GM12891 (cell line): ENCODE results near the gene SACS.

Source experiments
- PAX5 ChIP-seq: IDR thresholded peaks from 2 replicates; pipeline ENCODE4 v1.6.1; 2011; ENCODE audit warnings: low read length, moderate library complexity, mild to moderate bottlenecking; ENCODE audit not compliant: insufficient read depth, severe bottlenecking
- POLR2A ChIP-seq: IDR thresholded peaks from 2 replicates; pipeline ENCODE4 v1.6.1; 2011; ENCODE audit warnings: low read depth, low read length, control low read depth
- POLR2AphosphoS5 ChIP-seq: IDR thresholded peaks from 2 replicates; pipeline ENCODE4 v1.6.1; 2011; ENCODE audit warnings: low read depth, low read length, control low read depth
- POU2F2 ChIP-seq: IDR thresholded peaks from 2 replicates; pipeline ENCODE4 v1.6.1; 2011; ENCODE audit warnings: low read depth, mild to moderate bottlenecking, control low read depth, low read length, moderate library complexity
- SPI1 ChIP-seq: IDR thresholded peaks from 2 replicates; pipeline ENCODE4 v1.6.1; 2011; ENCODE audit warnings: low read depth, low read length, control low read depth
- TAF1 ChIP-seq: IDR thresholded peaks from 2 replicates; pipeline ENCODE4 v1.6.1; 2011; ENCODE audit warnings: low read depth, low read length, control low read depth

DNA sequence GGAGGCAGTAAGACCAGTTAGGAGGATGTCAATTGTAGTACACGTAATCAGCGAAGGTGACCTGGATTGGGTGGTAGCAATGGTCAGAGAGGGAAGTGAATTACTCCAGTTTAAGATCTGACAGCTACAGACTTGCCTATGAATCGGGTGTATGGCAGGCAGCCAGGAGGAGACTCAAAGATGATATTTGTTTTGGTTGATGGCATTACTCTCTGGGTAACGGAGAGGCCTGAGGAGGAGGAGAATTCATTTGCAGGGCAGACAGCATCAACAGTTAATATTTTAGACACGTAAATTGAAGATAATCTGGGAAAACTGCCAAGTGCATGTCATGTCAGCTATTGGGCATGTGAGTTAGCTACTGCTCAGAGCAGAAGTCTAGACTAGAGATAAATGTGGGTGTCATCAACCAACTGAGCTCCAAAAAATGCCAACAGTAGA is 143.6 kb downstream of the SACS start:
- TF ChIP-seq POLR2AphosphoS5 (no peak), TAF1 (no peak), POLR2A (no peak), SPI1 (no peak), POU2F2 (no peak), PAX5 (no peak)
